H1 (cell line): ENCODE measurements around the gene NBPF3. TPM values are rescaled to one million over a fixed set of nuclear protein-coding genes. Genes with fewer than 3 reads are reported as not detected.

ENCODE experiments used
- KDM1A ChIP-seq: fragments of 200-600, 300-600 bp; sonication (generic); IDR thresholded peaks from 2 replicates; pipeline ENCODE4 v1.7.1; 2016; ENCODE audit warnings: mild to moderate bottlenecking, low read length, borderline replicate concordance
- polyA plus RNA-seq, 7 experiments: library from polyadenylated mRNA; depleted of rRNA in 3 of 7; stranded (reverse) in 5 of 7; unstranded in 2 of 7; fragments of >200 nt in 5 of 7; fragments of 200-250 nt in 2 of 7; gene quantifications; 1 replicate in 5 of 7; 2 replicates in 1 of 7; 4 replicates in 1 of 7; pipeline versions ENCODE4 v1.2.1 to v1.2.3, GENCODE V29; 2011 to 2013; ENCODE audit warnings: missing spikeins in 2 of 7, mixed read lengths in 2 of 7
- total RNA-seq: library from RNA; stranded (reverse); fragmentation: NEBNext Ultra II Directional; extraction: Animal tissue kit (Norgen Biotek cat#: 25700); gene quantifications from 2 replicates; pipeline ENCODE4 v1.2.1, GENCODE V29; 2021
- TF ChIP-seq, protein P1 (sequence below): IDR thresholded peaks from 2 replicates; pipeline ENCODE4 v1.6.1; 2012; ENCODE audit warnings: inconsistent platforms

Gene NBPF3
- total and polyA plus RNA-seq, 2 of the 8 experiments (the other 6 are each of a cell fraction or from before 2014, with no cell fraction given) = 3.8 to 4.3 TPM

DNA sequence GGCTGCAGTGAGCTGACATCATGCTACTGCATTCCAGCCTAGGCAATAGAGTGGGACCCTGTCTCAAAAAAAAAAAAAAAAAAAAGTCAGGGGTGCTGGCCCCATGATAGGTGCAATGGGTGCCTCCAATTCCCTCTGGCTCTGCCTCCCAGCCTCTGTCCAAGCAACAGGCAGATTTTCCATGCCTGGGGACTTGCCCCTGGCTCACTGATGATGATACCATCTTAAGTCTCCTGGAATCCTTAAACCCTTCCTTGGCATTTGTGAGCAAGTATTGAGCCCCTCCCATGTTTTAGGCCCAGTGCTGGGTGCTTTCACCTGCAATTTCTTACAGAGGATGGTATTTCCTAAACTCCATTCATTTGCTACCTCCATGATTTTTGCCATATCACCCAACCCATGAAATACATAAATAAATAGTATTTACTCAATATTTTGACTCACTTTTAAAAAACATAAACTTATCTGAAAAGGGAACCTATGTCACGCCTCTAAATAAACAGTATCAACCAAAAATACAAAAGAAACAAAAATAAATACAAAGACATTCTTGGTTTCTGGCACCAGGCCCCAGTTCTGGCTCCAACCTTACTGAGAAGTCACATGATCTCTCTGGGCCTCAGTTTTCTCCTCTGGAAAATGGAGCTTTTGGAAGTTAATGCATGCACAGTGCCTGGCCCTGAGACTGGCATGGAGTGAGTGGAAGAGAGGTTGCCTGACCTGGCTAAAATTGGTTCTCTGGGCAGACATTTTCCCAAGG lies 67.8 kb downstream of the NBPF3 start (continued):
- TF ChIP-seq, protein P1, sequence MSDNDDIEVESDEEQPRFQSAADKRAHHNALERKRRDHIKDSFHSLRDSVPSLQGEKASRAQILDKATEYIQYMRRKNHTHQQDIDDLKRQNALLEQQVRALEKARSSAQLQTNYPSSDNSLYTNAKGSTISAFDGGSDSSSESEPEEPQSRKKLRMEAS = no peak
- no peak for TF ChIP-seq KDM1A
- TF ChIP-seq, all 59 proteins: peak for 0
